Measurements from ENCODE around the gene KRI1.
A peak's percentile ranks its signal among the peaks of the same experiment; 100 is the strongest.

The KRI1 gene

GRCh38 chr19:10565567-10566407 lies at the start of gene KRI1:
KRI1 (minus strand) TSS chr19:10566010; CDS start chr19:10565999, 11 bp downstream.
- peak; percentile 99 for DNase-seq (ENCODE audit: low read depth)

- no peak for DNase-seq (ENCODE audit: low read depth)
Measured at GRCh38 chr19:10612499-10613119, 46.8 kb upstream of the KRI1 start.

- no peak for DNase-seq (ENCODE audit: low read depth)
Measured at GRCh38 chr19:10611907-10612306, 46.1 kb upstream of the KRI1 start.

- no peak for DNase-seq (ENCODE audit: low read depth)
Measured at GRCh38 chr19:10604460-10604980, 38.7 kb upstream of the KRI1 start.

- no peak for DNase-seq (ENCODE audit: low read depth)
Measured at GRCh38 chr19:10603873-10604459, 38.2 kb upstream of the KRI1 start.

GRCh38 chr19:10603084-10603872 lies 37.5 kb upstream of the KRI1 start:
- DNase-seq (ENCODE audit: low read depth): peak; percentile 71

GRCh38 chr19:10602330-10603083 lies 36.7 kb upstream of the KRI1 start:
- peak; percentile 83 for DNase-seq (ENCODE audit: low read depth)

GRCh38 chr19:10601999-10602329 lies 36.2 kb upstream of the KRI1 start:
- no peak for DNase-seq (ENCODE audit: low read depth)

- DNase-seq (ENCODE audit: low read depth): no peak
Measured at GRCh38 chr19:10600149-10600548, 34.3 kb upstream of the KRI1 start.

GRCh38 chr19:10593820-10594637 lies 28.2 kb upstream of the KRI1 start:
- DNase-seq (ENCODE audit: low read depth): no peak

- no peak for DNase-seq (ENCODE audit: low read depth)
Measured at GRCh38 chr19:10593148-10593547, 27.3 kb upstream of the KRI1 start.

- no peak for DNase-seq (ENCODE audit: low read depth)
Measured at GRCh38 chr19:10587839-10588150, 22.0 kb upstream of the KRI1 start.

- DNase-seq (ENCODE audit: low read depth): no peak
Measured at GRCh38 chr19:10587022-10587838, 21.4 kb upstream of the KRI1 start, which contains the start of gene AP1M2. AP1M2 (minus strand) TSS chr19:10587312; CDS start chr19:10587231, 81 bp downstream.

- DNase-seq (ENCODE audit: low read depth): no peak
Measured at GRCh38 chr19:10586396-10586795, 20.6 kb upstream of the KRI1 start.

GRCh38 chr19:10583036-10583776 lies 17.4 kb upstream of the KRI1 start:
- no peak for DNase-seq (ENCODE audit: low read depth)

GRCh38 chr19:10582091-10582490 lies 16.3 kb upstream of the KRI1 start:
- DNase-seq (ENCODE audit: low read depth): no peak

- DNase-seq (ENCODE audit: low read depth): peak; percentile 71
Measured at GRCh38 chr19:10580979-10581631, 15.3 kb upstream of the KRI1 start.

- no peak for DNase-seq (ENCODE audit: low read depth)
Measured at GRCh38 chr19:10577951-10578350, 12.1 kb upstream of the KRI1 start.
